Measurements from ENCODE around the gene GAP43. TPM values are rescaled to one million over a fixed set of nuclear protein-coding genes. Genes with fewer than 3 reads are reported as not detected.

The GAP43 gene
- total RNA-seq, 1 experiment from 2014 or later, result 31.6 TPM

GRCh38 chr3:115652738-115653137, 29.4 kb downstream of the GAP43 start:
- no TSS peak for BruUV-seq (replicated peaks)
- Histone ChIP-seq H3K27ac (ENCODE audit: low read depth, low read length, poor library complexity, severe bottlenecking) (no peak overlapping the region), H3K4me3 (ENCODE audit: low read depth, low read length, poor library complexity, severe bottlenecking) (no peak overlapping the region), H3K9me3 (ENCODE audit: low read depth, low read length, poor library complexity, severe bottlenecking) (no peaks in the 10 kb centered on the region), H3K27me3 (replicated peaks; ENCODE audit: insufficient read depth, low read depth, low read length, poor library complexity) (no peaks in the 10 kb centered on the region), H3K36me3 (ENCODE audit: insufficient read depth, low read length, poor library complexity, severe bottlenecking) (no peaks in the 10 kb centered on the region), H3K4me1 (ENCODE audit: insufficient read depth, low read length, poor library complexity, severe bottlenecking) (peaks cover 2% of the 10 kb centered on the region)
- TF ChIP-seq EZH2 (IDR thresholded peaks at IDR 0.05; ENCODE audit: borderline replicate concordance, low read depth, low read length, poor library complexity, severe bottlenecking) (no peak), CTCF (conservative IDR thresholded peaks at IDR 0.05; ENCODE audit: low read depth, low read length) (no peak)
- CTCF ChIA-PET, result no interaction called here
- POLR2A ChIA-PET (ENCODE audit: low non-redundant PET), result no interaction called here
- intact Hi-C loops (cut with micrococcal nuclease; ENCODE audit: unreplicated experiment), result no loop called here
- no peak for DNase-seq (ENCODE audit: low spot score)

- POLR2A ChIA-PET (ENCODE audit: low non-redundant PET), result no interaction called here
- Histone ChIP-seq H3K4me1 (ENCODE audit: insufficient read depth, low read length, poor library complexity, severe bottlenecking) (peaks cover 25% of the 10 kb centered on the region), H3K36me3 (ENCODE audit: insufficient read depth, low read length, poor library complexity, severe bottlenecking) (no peaks in the 10 kb centered on the region), H3K4me3 (ENCODE audit: low read depth, low read length, poor library complexity, severe bottlenecking) (no peak overlapping the region), H3K9me3 (ENCODE audit: low read depth, low read length, poor library complexity, severe bottlenecking) (no peaks in the 10 kb centered on the region), H3K27me3 (replicated peaks; ENCODE audit: insufficient read depth, low read depth, low read length, poor library complexity) (no peaks in the 10 kb centered on the region), H3K27ac (ENCODE audit: low read depth, low read length, poor library complexity, severe bottlenecking) (no peak overlapping the region)
- no TSS peak for BruUV-seq (replicated peaks)
- TF ChIP-seq EZH2 (IDR thresholded peaks at IDR 0.05; ENCODE audit: borderline replicate concordance, low read depth, low read length, poor library complexity, severe bottlenecking) (no peak), CTCF (conservative IDR thresholded peaks at IDR 0.05; ENCODE audit: low read depth, low read length) (no peak)
- DNase-seq (ENCODE audit: low spot score), result no peak
- CTCF ChIA-PET, result no interaction called here
- intact Hi-C loops (cut with micrococcal nuclease; ENCODE audit: unreplicated experiment), result no loop called here
Measured at GRCh38 chr3:115655761-115656282, 32.5 kb downstream of the GAP43 start.

- Histone ChIP-seq H3K36me3 (ENCODE audit: insufficient read depth, low read length, poor library complexity, severe bottlenecking) (no peaks in the 10 kb centered on the region), H3K4me3 (ENCODE audit: low read depth, low read length, poor library complexity, severe bottlenecking) (no peak overlapping the region), H3K4me1 (ENCODE audit: insufficient read depth, low read length, poor library complexity, severe bottlenecking) (peaks cover 28% of the 10 kb centered on the region), H3K27me3 (replicated peaks; ENCODE audit: insufficient read depth, low read depth, low read length, poor library complexity) (no peaks in the 10 kb centered on the region), H3K9me3 (ENCODE audit: low read depth, low read length, poor library complexity, severe bottlenecking) (no peaks in the 10 kb centered on the region), H3K27ac (ENCODE audit: low read depth, low read length, poor library complexity, severe bottlenecking) (no peak overlapping the region)
- no peak for DNase-seq (ENCODE audit: low spot score)
- TF ChIP-seq CTCF (conservative IDR thresholded peaks at IDR 0.05; ENCODE audit: low read depth, low read length) (no peak), EZH2 (IDR thresholded peaks at IDR 0.05; ENCODE audit: borderline replicate concordance, low read depth, low read length, poor library complexity, severe bottlenecking) (no peak)
- intact Hi-C loops (cut with micrococcal nuclease; ENCODE audit: unreplicated experiment), result no loop called here
- BruUV-seq (replicated peaks), result no TSS peak
- POLR2A ChIA-PET (ENCODE audit: low non-redundant PET), result no interaction called here
- CTCF ChIA-PET, result no interaction called here
Measured at GRCh38 chr3:115657168-115657567, 33.9 kb downstream of the GAP43 start.

Data from A673 (cell line).